Endothelial cell of umbilical vein (primary cell): Measurements from ENCODE around the gene SUGCT. TPM values are rescaled to one million over a fixed set of nuclear protein-coding genes. Genes with fewer than 3 reads are reported as not detected.

Source experiments
- BruUV-seq: library from RNA; stranded (reverse); fragments of 400-500 nt; replicated peaks from 2 replicates; lab custom pipeline; 2021; lab: Mats Ljungman, UMichigan
- CTCF ChIA-PET: fragments of 300-600, 350-600 bp; sonication (Branson Sonifier 250); formaldehyde crosslinking; loops from one replicate; lab custom pipeline; 2021; ENCODE audit warnings: antibody characterized with exemption, inconsistent platforms; lab: Charles Lee
- POLR2A ChIA-PET: fragments of 300-600, 350-600 bp; sonication (Branson Sonifier 250); formaldehyde crosslinking; loops from one replicate; lab custom pipeline; 2021; ENCODE audit warnings: antibody characterized with exemption, inconsistent platforms; lab: Charles Lee
- DNase-seq: peaks from one replicate; pipeline ENCODE4 v3.0.0-alpha.2; 2011; ENCODE audit warnings: low read depth, low spot score
- FAIRE-seq: peaks from 2 replicates; lab custom pipeline; 2011; peaks lifted over from hg19 to GRCh38; lab: Jason Lieb, UNC
- H2AFZ ChIP-seq: 2 replicates; pipeline ENCODE4 v1.6.0; 2012; ENCODE audit warnings: low read depth, low read length, control low read depth, inconsistent platforms
- H3K27ac ChIP-seq: 2 replicates; pipeline ENCODE4 v1.5.1; 2011; ENCODE audit warnings: low read depth, mild to moderate bottlenecking, control low read depth, low read length, moderate library complexity; ENCODE audit not compliant: insufficient read depth
- H3K27me3 ChIP-seq, 2 experiments: 2 replicates each; pipeline versions ENCODE4 v1.6.0 to v1.6.1; 2011; ENCODE audit warnings: low read length in 2 of 2, mixed read lengths in 1 of 2; ENCODE audit not compliant: control insufficient read depth in 2 of 2, insufficient read depth in 2 of 2
- H3K36me3 ChIP-seq, 2 experiments: 2 replicates in 1 of 2; 3 replicates in 1 of 2; pipeline ENCODE4 v1.5.1; 2011; ENCODE audit warnings: low read length in 2 of 2, mild to moderate bottlenecking in 1 of 2, moderate library complexity in 1 of 2; ENCODE audit not compliant: control insufficient read depth in 2 of 2, insufficient read depth in 2 of 2; ENCODE audit errors: extremely low read depth in 1 of 2
- H3K4me1 ChIP-seq: 3 replicates; pipeline ENCODE4 v1.5.1; 2011; ENCODE audit warnings: mild to moderate bottlenecking, low read length; ENCODE audit not compliant: control insufficient read depth, insufficient read depth; ENCODE audit errors: extremely low read depth
- H3K4me2 ChIP-seq: 2 replicates; pipeline ENCODE4 v1.6.1; 2011; ENCODE audit warnings: low read length, control low read depth, mixed read lengths; ENCODE audit not compliant: insufficient read depth
- H3K4me3 ChIP-seq, 3 experiments: fragments of 200-600 bp in 1 of 3; sonication (generic), shearing (Covaris generic) in 1 of 3; replicated peaks in 1 of 3; 2 replicates each; pipeline ENCODE4 v1.5.1; 2011 to 2016; ENCODE audit warnings: control low read depth in 3 of 3, low read length in 3 of 3, mild to moderate bottlenecking in 2 of 3, inconsistent platforms in 1 of 3, low read depth in 1 of 3, moderate library complexity in 1 of 3; ENCODE audit not compliant: insufficient read depth in 1 of 3
- H3K79me2 ChIP-seq: 2 replicates; pipeline ENCODE4 v1.6.0; 2012; ENCODE audit warnings: low read length, inconsistent platforms; ENCODE audit not compliant: control insufficient read depth, insufficient read depth
- H3K9ac ChIP-seq: replicated peaks from 2 replicates; pipeline ENCODE3; 2011; ENCODE audit warnings: low read length, control low read depth; ENCODE audit not compliant: insufficient read depth; ENCODE audit errors: extremely low read depth
- H3K9me1 ChIP-seq: replicated peaks from 3 replicates; pipeline ENCODE4 v1.6.0; 2011; ENCODE audit warnings: mild to moderate bottlenecking, low read length; ENCODE audit not compliant: control insufficient read depth, insufficient read depth; ENCODE audit errors: extremely low read depth
- H3K9me3 ChIP-seq: replicated peaks from 2 replicates; pipeline ENCODE4 v1.5.1; 2012; ENCODE audit warnings: low read length, inconsistent platforms; ENCODE audit not compliant: control insufficient read depth, insufficient read depth
- H4K20me1 ChIP-seq: replicated peaks from 2 replicates; pipeline ENCODE3; 2011; ENCODE audit warnings: mild to moderate bottlenecking, low read length; ENCODE audit not compliant: control insufficient read depth, insufficient read depth; ENCODE audit errors: extremely low read depth
- CTCF ChIP-seq, 2 donors: IDR thresholded peaks; 1 replicate in 1 of 2; 2 replicates in 1 of 2; pipeline ENCODE4 v1.5.1; 2011; ENCODE audit warnings: low read length in 2 of 2, mild to moderate bottlenecking in 2 of 2, moderate library complexity in 2 of 2, control low read depth in 1 of 2, inconsistent platforms in 1 of 2, low read depth in 1 of 2; ENCODE audit not compliant: insufficient read depth in 1 of 2; ENCODE audit errors: extremely low read depth in 1 of 2
- EZH2 ChIP-seq: IDR thresholded peaks from 2 replicates; pipeline ENCODE4 v1.6.1; 2012; ENCODE audit warnings: borderline replicate concordance, low read depth, mild to moderate bottlenecking, moderate library complexity, low read length, inconsistent platforms; ENCODE audit not compliant: severe bottlenecking
- FOS ChIP-seq: IDR thresholded peaks from 2 replicates; pipeline ENCODE4 v1.6.1; 2011; ENCODE audit warnings: mild to moderate bottlenecking, low read length, moderate library complexity, borderline replicate concordance; ENCODE audit not compliant: insufficient read depth
- GATA2 ChIP-seq: IDR thresholded peaks from 2 replicates; pipeline ENCODE4 v1.7.0; 2011; ENCODE audit warnings: low read depth, mild to moderate bottlenecking, moderate library complexity, mixed read lengths, low read length; ENCODE audit not compliant: insufficient read length, insufficient read depth
- JUN ChIP-seq: IDR thresholded peaks from 2 replicates; pipeline ENCODE4 v1.6.1; 2011; ENCODE audit warnings: borderline replicate concordance, low read depth; ENCODE audit not compliant: insufficient read length, insufficient read depth
- MAX ChIP-seq: IDR thresholded peaks from 2 replicates; pipeline ENCODE4 v1.6.1; 2011; ENCODE audit not compliant: insufficient read depth, insufficient read length
- MYC ChIP-seq: IDR thresholded peaks from one replicate; pipeline ENCODE4 v1.6.1; 2011; ENCODE audit warnings: mild to moderate bottlenecking, low read depth, low read length
- POLR2A ChIP-seq: IDR thresholded peaks from 2 replicates; pipeline ENCODE4 v1.6.1; 2012; ENCODE audit warnings: low read depth, mild to moderate bottlenecking, control low read depth, low read length
- POLR2AphosphoS5 ChIP-seq: IDR thresholded peaks from 2 replicates; pipeline ENCODE4 v1.6.1; 2012; ENCODE audit warnings: low read depth, mild to moderate bottlenecking, control low read depth, low read length, moderate library complexity; ENCODE audit not compliant: insufficient read depth
- dilution Hi-C: fragments of 300-500 bp; cut with MboI; formaldehyde crosslinking; loops from one replicate; pipeline ENCODE4 v1.15.0; 2019; ENCODE audit warnings: low sequenced_read_pairs; ENCODE audit not compliant: extremely low pct_ligation_motif_present
- intact Hi-C: fragments of 100-400 bp; cut with micrococcal nuclease; formaldehyde crosslinking; loops from one replicate; pipeline ENCODE4 v1.10.0; 2022
- polyA plus RNA-seq, 4 experiments: library from polyadenylated mRNA; depleted of rRNA in 3 of 4; stranded (reverse) in 3 of 4; unstranded in 1 of 4; fragments of >200 nt; gene quantifications; 2 replicates each; pipeline versions ENCODE4 v1.2.1 to v1.2.3, GENCODE V29; 2011 to 2012; ENCODE audit warnings: missing spikeins in 1 of 4
- total RNA-seq: library from RNA; stranded (reverse); gene quantifications from 2 replicates; pipeline ENCODE4 v1.2.3, GENCODE V29; 2021

Gene SUGCT
- total and polyA plus RNA-seq, 2 donors (not counting 3 experiments of a cell fraction or from before 2014, with no cell fraction given): 1.2 to 1.4 TPM

- ChIA-PET CTCF (no interaction called here), POLR2A (no interaction called here)
- Histone ChIP-seq H2AFZ (no peak overlapping the region), H4K20me1 (no peaks in the 10 kb centered on the region), H3K9me3 (no peaks in the 10 kb centered on the region), H3K36me3 (no peaks in the 10 kb centered on the region), H3K4me3 (no peak overlapping the region), H3K79me2 (no peaks in the 10 kb centered on the region), H3K4me2 (no peak overlapping the region), H3K27ac (no peak overlapping the region), H3K9me1 (no peaks in the 10 kb centered on the region), H3K4me1 (no peaks in the 10 kb centered on the region), H3K9ac (no peak overlapping the region), H3K27me3 (no peaks in the 10 kb centered on the region)
- dilution Hi-C loops (no loop called here), intact Hi-C loops (no loop called here)
- TF ChIP-seq MAX (no peak), MYC (no peak), CTCF (IDR thresholded peaks at IDR 0.05; ENCODE audit: extremely low read depth in 1 of 2, insufficient read depth in 1 of 2, low read depth in 1 of 2, low read length in 2 of 2) (no peak)
- no TSS peak for BruUV-seq
- no peak for DNase-seq
- FAIRE-seq: no peak
These were observed 323.1 kb downstream of the SUGCT start for GRCh38 chr7:40457776-40458480.

- no peak overlapping the region for H3K27ac ChIP-seq
- POLR2A ChIA-PET: no interaction called here
- CTCF ChIA-PET: no interaction called here
- no peaks in the 10 kb centered on the region for H3K9me3 ChIP-seq
- no peak overlapping the region for H3K9ac ChIP-seq
- H3K4me2 ChIP-seq: no peak overlapping the region
- TF ChIP-seq FOS (no peak), GATA2 (no peak), JUN (no peak), MYC (no peak), MAX (no peak), POLR2A (no peak), EZH2 (no peak), CTCF (IDR thresholded peaks at IDR 0.05; ENCODE audit: extremely low read depth in 1 of 2, insufficient read depth in 1 of 2, low read depth in 1 of 2, low read length in 2 of 2) (no peak), POLR2AphosphoS5 (no peak)
- H3K4me3 ChIP-seq: no peak overlapping the region
- H3K4me1 ChIP-seq: no peaks in the 10 kb centered on the region
- H3K9me1 ChIP-seq: no peaks in the 10 kb centered on the region
- H3K36me3 ChIP-seq: no peaks in the 10 kb centered on the region
- no peaks in the 10 kb centered on the region for H3K27me3 ChIP-seq
- FAIRE-seq (no peak), DNase-seq (no peak)
- intact Hi-C loops (no loop called here), dilution Hi-C loops (no loop called here)
- no peaks in the 10 kb centered on the region for H3K79me2 ChIP-seq
- BruUV-seq: no TSS peak
- no peak overlapping the region for H2AFZ ChIP-seq
- H4K20me1 ChIP-seq: no peaks in the 10 kb centered on the region
These were observed 328.6 kb downstream of the SUGCT start for GRCh38 chr7:40463446-40463845.
